Choroid plexus epithelial cell (primary cell): ENCODE measurements around the gene ITPKB.

Experiments
- DNase-seq: peaks from one replicate; pipeline ENCODE4 v3.0.0-alpha.2; 2010; ENCODE audit warnings: low read depth
- H3K4me3 ChIP-seq: 2 replicates; pipeline ENCODE4 v1.5.1; 2011; ENCODE audit warnings: low read depth, mild to moderate bottlenecking, control low read depth, low read length, moderate library complexity
- CTCF ChIP-seq: conservative IDR thresholded peaks from 2 replicates; pipeline ENCODE4 v1.5.1; 2011; ENCODE audit warnings: low read depth, mild to moderate bottlenecking, control low read depth, inconsistent platforms, low read length, moderate library complexity

Gene ITPKB

GRCh38 chr1:226782845-226783601 lies 43.9 kb upstream of the ITPKB start:
- H3K4me3 ChIP-seq = no peak overlapping the region
- DNase-seq = no peak
- no peak for TF ChIP-seq CTCF

- DNase-seq = no peak
- no peak overlapping the region for H3K4me3 ChIP-seq
- no peak for TF ChIP-seq CTCF
Observed at GRCh38 chr1:226781937-226782609, 43.0 kb upstream of the ITPKB start.

- no peak for TF ChIP-seq CTCF
- no peak overlapping the region for H3K4me3 ChIP-seq
- no peak for DNase-seq
Observed at GRCh38 chr1:226779561-226779960, 40.5 kb upstream of the ITPKB start.

GRCh38 chr1:226778657-226779058 lies 39.6 kb upstream of the ITPKB start:
- DNase-seq = peak; percentile 80
- no peak for TF ChIP-seq CTCF
- H3K4me3 ChIP-seq = no peak overlapping the region

- H3K4me3 ChIP-seq = no peak overlapping the region
- no peak for TF ChIP-seq CTCF
- DNase-seq = no peak
Observed at GRCh38 chr1:226776975-226777374, 37.9 kb upstream of the ITPKB start.

GRCh38 chr1:226776066-226776465 lies 37.0 kb upstream of the ITPKB start:
- DNase-seq = no peak
- TF ChIP-seq CTCF = no peak
- no peak overlapping the region for H3K4me3 ChIP-seq
